Mesothelial cell of epicardium (in vitro differentiated cells): ENCODE results near the gene CEP44. TPM values are rescaled to one million over a fixed set of nuclear protein-coding genes. Genes with fewer than 3 reads are reported as not detected.

ENCODE experiments used
- DNase-seq, 2 experiments: peaks; one replicate each; pipeline ENCODE4 v3.0.0; 2021; ENCODE audit warnings: low spot score in 2 of 2; ENCODE audit not compliant: unreplicated experiment in 2 of 2
- H3K27ac Mint-ChIP-seq: 2 replicates; pipeline ENCODE4 v1.8.0; 2021; ENCODE audit warnings: mixed read lengths
- H3K27me3 Mint-ChIP-seq: 2 replicates; pipeline ENCODE4 v1.8.0; 2021; ENCODE audit warnings: low read depth, mixed read lengths
- H3K36me3 Mint-ChIP-seq: 2 replicates; pipeline ENCODE4 v1.8.0; 2021; ENCODE audit warnings: mixed read lengths
- H3K4me1 Mint-ChIP-seq: 2 replicates; pipeline ENCODE4 v1.8.0; 2021; ENCODE audit warnings: mixed read lengths
- H3K4me3 Mint-ChIP-seq: 2 replicates; pipeline ENCODE4 v1.8.0; 2021; ENCODE audit warnings: mild to moderate bottlenecking, moderate library complexity, mixed read lengths
- H3K9me3 Mint-ChIP-seq: 2 replicates; pipeline ENCODE4 v1.8.0; 2021; ENCODE audit warnings: mixed read lengths
- total RNA-seq: library from RNA; stranded (reverse); gene quantifications from 3 replicates; pipeline ENCODE4 v1.2.1, GENCODE V29; 2021
- TF ChIP-seq, protein P1 (sequence below): fragments of 200-600 bp; sonication (generic); IDR thresholded peaks from one replicate; pipeline ENCODE4 v1.5.0; 2021; ENCODE audit warnings: antibody characterized with exemption; ENCODE audit not compliant: unreplicated experiment

Gene CEP44
- total RNA-seq = 21.7 to 24.1 TPM (median 22.0 TPM) in 3 replicates

DNA sequence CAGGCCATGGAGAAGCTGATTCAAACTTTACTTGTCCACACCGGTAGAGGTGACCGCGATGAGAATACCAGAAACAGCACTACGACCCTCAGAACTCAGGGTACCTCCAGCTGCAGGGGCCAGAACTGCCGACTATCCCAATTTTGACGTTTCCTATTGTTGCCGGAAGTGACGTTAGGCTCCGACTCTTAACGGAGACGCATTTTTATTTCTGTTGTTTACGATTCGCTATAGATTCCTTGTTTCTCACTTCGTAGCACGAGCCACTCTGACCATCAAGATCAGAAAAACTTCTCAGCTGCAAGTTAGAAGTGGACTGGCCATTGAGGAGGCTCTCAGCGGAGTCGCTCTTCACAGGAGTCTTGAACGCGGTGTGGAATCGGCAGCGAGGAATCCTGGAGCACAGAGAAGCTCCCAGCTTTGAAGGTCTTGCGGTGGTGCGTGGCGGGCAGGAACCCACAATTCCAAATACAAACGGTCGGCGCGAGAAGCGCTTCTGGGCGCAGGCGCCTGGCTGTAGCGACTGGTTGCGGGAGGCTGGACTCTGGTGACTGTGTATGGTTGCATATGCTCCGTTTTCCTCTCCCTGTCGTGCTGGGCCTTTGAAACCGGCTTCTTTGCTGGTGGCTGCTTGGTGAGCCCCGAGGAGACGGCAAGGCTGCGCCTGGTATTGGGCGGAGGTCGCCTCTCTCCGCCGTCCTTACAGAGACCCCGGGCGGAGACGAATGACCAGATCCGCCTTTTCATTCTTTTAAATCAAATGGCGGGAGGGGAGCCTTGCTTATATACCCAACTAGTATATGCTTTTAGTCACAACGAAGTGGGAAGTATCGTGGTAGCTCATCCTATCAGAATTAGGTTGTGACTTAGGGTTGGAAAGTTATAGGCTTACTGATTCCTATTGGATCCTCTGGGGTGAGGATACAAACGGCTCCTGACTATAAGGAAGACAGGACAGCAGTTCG, at the start of gene CEP44, which contains the start of gene FBXO8:
Gene CEP44, plus strand, starts transcription at position 405 of the 965 bp plus-strand sequence. CDS start 15,211 bp downstream, outside the sequence.
Gene FBXO8, minus strand, starts transcription at position 161 of the 965 bp plus-strand sequence. CDS start 20,575 bp downstream, outside the sequence.
- H3K9me3 Mint-ChIP-seq = peaks cover 10% of the 10 kb centered on the region
- TF ChIP-seq, protein P1, sequence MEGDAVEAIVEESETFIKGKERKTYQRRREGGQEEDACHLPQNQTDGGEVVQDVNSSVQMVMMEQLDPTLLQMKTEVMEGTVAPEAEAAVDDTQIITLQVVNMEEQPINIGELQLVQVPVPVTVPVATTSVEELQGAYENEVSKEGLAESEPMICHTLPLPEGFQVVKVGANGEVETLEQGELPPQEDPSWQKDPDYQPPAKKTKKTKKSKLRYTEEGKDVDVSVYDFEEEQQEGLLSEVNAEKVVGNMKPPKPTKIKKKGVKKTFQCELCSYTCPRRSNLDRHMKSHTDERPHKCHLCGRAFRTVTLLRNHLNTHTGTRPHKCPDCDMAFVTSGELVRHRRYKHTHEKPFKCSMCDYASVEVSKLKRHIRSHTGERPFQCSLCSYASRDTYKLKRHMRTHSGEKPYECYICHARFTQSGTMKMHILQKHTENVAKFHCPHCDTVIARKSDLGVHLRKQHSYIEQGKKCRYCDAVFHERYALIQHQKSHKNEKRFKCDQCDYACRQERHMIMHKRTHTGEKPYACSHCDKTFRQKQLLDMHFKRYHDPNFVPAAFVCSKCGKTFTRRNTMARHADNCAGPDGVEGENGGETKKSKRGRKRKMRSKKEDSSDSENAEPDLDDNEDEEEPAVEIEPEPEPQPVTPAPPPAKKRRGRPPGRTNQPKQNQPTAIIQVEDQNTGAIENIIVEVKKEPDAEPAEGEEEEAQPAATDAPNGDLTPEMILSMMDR = no peak
- peak within 1 kb of the TSS; percentile 99 for H3K4me3 Mint-ChIP-seq
- peaks cover 18% of the 10 kb centered on the region for H3K36me3 Mint-ChIP-seq
- H3K27me3 Mint-ChIP-seq = no peaks in the 10 kb centered on the region
- H3K4me1 Mint-ChIP-seq = peaks cover 36% of the 10 kb centered on the region
- peak; percentile 40 to 68 for DNase-seq
- peak within 1 kb of the TSS; percentile 100 for H3K27ac Mint-ChIP-seq

DNA sequence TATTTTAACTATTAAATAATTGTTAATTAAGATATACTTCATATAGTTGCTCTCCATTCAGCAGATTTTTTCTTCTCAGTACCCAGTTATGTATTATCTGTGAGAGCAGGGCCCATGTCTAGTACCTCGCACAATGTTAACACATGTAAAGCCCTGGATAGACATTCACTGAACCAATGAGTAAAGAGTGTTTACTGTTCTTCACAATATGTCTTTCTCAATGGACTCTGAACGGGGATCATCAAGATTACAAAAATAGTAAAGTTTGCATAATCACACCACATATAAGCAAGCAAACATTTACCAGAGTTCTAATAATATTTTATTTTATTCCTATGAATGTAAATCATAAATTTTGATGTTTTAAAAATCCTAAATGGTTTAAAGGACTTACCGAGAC, 47.4 kb upstream of the CEP44 start:
- Mint-ChIP-seq H3K4me3 (no peak overlapping the region), H3K27me3 (no peaks in the 10 kb centered on the region), H3K9me3 (no peaks in the 10 kb centered on the region), H3K36me3 (peaks cover 2% of the 10 kb centered on the region), H3K4me1 (no peaks in the 10 kb centered on the region), H3K27ac (no peak overlapping the region)
- no peak for DNase-seq
- TF ChIP-seq, protein P1 = no peak

GRCh38 chr4:174241162-174241561, 42.5 kb upstream of the CEP44 start:
- DNase-seq = no peak
- Mint-ChIP-seq H3K27ac (no peak overlapping the region), H3K9me3 (no peaks in the 10 kb centered on the region), H3K27me3 (no peaks in the 10 kb centered on the region), H3K4me1 (no peaks in the 10 kb centered on the region), H3K36me3 (peaks cover 2% of the 10 kb centered on the region), H3K4me3 (no peak overlapping the region)
- TF ChIP-seq, protein P1 = no peak

- H3K4me1 Mint-ChIP-seq = peaks cover 9% of the 10 kb centered on the region
- no peaks in the 10 kb centered on the region for H3K36me3 Mint-ChIP-seq
- H3K27ac Mint-ChIP-seq = no peak overlapping the region
- no peaks in the 10 kb centered on the region for H3K9me3 Mint-ChIP-seq
- no peak overlapping the region for H3K4me3 Mint-ChIP-seq
- no peaks in the 10 kb centered on the region for H3K27me3 Mint-ChIP-seq
- DNase-seq = no peak
- TF ChIP-seq, protein P1 = no peak
These were observed 39.3 kb upstream of the CEP44 start for GRCh38 chr4:174244441-174244840.

GRCh38 chr4:174245714-174246113, 38.0 kb upstream of the CEP44 start:
- Mint-ChIP-seq H3K9me3 (no peaks in the 10 kb centered on the region), H3K4me3 (no peak overlapping the region), H3K27ac (no peak overlapping the region), H3K4me1 (peaks cover 11% of the 10 kb centered on the region), H3K36me3 (no peaks in the 10 kb centered on the region), H3K27me3 (no peaks in the 10 kb centered on the region)
- no peak for DNase-seq
- TF ChIP-seq, protein P1 = no peak
